ENCODE data around the gene FAM227A.

GRCh38 chr22:38684895-38685294, 28.7 kb upstream of the FAM227A start:
- no peak for TF ChIP-seq MAFK (IDR thresholded peaks at IDR 0.05; ENCODE audit: low read depth, low read length)
- no peak for TF ChIP-seq CTCF (conservative IDR thresholded peaks at IDR 0.05; ENCODE audit: low read depth, low read length)
- TF ChIP-seq FOS (IDR thresholded peaks at IDR 0.05; ENCODE audit: low read depth, low read length), result no peak
- TF ChIP-seq MXI1 (IDR thresholded peaks at IDR 0.05; ENCODE audit: borderline replicate concordance, low read depth, low read length), result no peak
- TF ChIP-seq USF2 (IDR thresholded peaks at IDR 0.05; ENCODE audit: low read depth, low read length), result no peak
- no peak for TF ChIP-seq POLR2A (IDR thresholded peaks at IDR 0.05; ENCODE audit: low read depth, low read length)
- no peak for TF ChIP-seq SMC3 (IDR thresholded peaks at IDR 0.05; ENCODE audit: low read depth, low read length)
- no peak for TF ChIP-seq CHD1 (IDR thresholded peaks at IDR 0.05; ENCODE audit: low read depth, low read length)
- TF ChIP-seq BHLHE40 (IDR thresholded peaks at IDR 0.05; ENCODE audit: low read depth, low read length), result no peak
- TF ChIP-seq MAZ (IDR thresholded peaks at IDR 0.05; ENCODE audit: borderline replicate concordance, low read depth, low read length), result no peak
- TF ChIP-seq RFX5 (IDR thresholded peaks at IDR 0.05; ENCODE audit: low read depth, low read length), result no peak
- no peak for TF ChIP-seq RAD21 (IDR thresholded peaks at IDR 0.05; ENCODE audit: low read length)
- TF ChIP-seq CEBPB (IDR thresholded peaks at IDR 0.05; ENCODE audit: low read depth, low read length), result no peak
- TF ChIP-seq RCOR1 (IDR thresholded peaks at IDR 0.05; ENCODE audit: insufficient replicate concordance, low read length), result no peak

All from IMR-90 (cell line).